Stimulated activated CD4-positive, alpha-beta T cell treated with anti-CD3 and anti-CD28 coated beads, Interleukin-1b, Interleukin-23, amount 100 ng/mL, for 48 hours (primary cell): ENCODE measurements around the gene ZNF578.
"Not testable (repeated sequence)": the region's sequence is repeated elsewhere in the genome, so short reads cannot be mapped to it uniquely, and the experiment has no call there.

Experiments
- DNase-seq: peaks from one replicate; pipeline ENCODE4 v3.0.0-alpha.2; 2020

The ZNF578 gene

GRCh38 chr19:52453324-52454094 lies at the start of gene ZNF578:
ZNF578 (plus strand) TSS chr19:52453553; CDS start chr19:52501846, 48,293 bp downstream.
- DNase-seq = peak; percentile 77

DNA sequence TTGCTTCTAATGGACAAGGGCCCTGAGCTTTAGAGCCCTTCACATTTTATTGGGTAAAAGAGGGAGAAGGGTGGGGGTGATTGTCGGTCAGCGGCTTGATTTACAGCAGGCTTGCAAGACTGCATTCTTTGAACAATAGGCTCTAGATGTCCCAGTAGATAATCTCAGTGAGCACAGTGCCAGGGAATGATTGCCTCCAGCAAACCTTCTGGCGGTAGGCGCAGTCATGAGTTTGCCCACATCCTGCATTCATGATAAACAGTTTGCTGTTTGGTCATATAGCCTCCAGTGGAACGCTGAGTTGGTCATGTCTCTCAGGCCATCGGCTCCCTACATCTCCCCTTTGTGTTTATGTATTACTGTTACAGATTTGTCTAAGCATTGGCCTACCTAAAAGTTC lies 43.1 kb upstream of the ZNF578 start:
- no peak for DNase-seq

GRCh38 chr19:52415711-52416110 lies 37.6 kb upstream of the ZNF578 start:
- no peak for DNase-seq

GRCh38 chr19:52428937-52429336 lies 24.4 kb upstream of the ZNF578 start, which contains the start of gene ZNF534:
ZNF534 (plus strand) TSS chr19:52429148; CDS start chr19:52431475, 2,327 bp downstream.
- no peak for DNase-seq

GRCh38 chr19:52442179-52442578 lies 11.2 kb upstream of the ZNF578 start:
- DNase-seq = no peak

DNA sequence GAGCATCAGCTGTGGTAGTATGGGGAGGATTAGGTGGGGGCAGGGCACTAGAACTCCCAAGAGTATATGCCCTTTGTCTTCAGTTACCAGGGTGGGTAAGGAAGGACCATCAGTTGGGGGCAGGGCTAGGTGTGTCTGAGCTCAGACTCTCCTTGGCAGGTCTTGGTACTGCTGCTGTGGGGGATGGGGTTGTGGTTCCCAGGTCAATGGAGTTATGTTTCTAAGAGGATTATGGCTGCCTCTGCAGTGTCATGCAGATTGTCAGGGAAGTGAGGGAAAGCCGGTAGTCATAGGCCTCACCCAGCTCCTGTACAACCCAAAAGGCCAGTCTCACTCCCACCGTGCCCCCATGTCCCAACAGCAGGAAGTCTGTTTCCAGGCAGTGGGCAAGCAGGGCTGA lies 8.8 kb upstream of the ZNF578 start:
- no peak for DNase-seq

DNA sequence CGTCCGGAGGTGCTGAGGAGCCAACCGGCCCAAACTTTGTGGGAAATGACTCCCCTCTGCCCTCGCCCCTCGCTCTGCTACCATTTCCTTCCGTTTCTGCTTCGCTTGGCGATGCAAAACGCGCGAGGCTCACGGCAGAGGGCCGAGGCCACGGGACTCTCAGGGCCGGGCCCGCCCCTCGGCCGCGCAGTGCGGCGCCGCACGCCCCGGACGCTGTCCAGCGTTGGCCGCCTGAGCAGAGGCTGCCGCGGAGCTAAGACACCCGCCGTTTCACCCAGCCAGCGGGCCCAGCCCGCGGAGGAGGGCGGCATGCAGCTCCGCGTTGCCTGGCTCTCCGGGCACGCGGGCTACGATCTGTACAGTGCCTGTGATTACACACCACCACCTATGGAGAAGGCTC lies 2.1 kb upstream of the ZNF578 start:
- DNase-seq = no peak

DNA sequence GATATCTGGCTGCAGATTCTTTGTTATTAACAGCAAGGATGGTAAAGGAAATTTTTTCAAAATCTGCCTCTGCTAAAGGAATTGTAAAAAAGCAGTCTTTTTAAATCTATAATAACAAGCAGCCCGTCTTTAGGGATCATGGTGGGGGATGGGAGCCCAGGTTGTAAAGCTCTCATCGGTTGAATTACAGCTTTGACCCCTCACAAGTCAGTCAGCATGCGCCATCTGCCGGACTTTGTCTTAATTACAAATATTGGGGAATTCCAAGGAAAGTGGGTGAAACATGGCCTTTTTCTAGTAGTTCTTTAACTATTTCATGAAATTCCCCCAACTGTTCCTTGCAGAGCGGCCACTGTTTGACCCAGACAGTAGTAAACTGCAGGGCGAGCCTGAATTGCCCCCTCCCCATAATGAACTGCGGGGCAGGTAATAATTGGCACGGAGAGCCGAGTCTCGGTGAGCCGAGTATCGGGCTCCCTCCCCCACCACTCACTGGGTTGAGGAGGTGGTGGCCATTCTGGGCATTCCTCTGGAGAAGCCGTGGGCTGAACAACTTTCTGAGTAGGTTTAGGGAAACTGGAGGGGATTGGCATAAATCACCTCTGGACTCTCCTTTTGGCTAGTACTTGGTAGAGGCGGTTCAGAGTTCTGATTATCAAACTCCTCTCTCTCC lies 11.6 kb downstream of the ZNF578 start:
- no peak for DNase-seq

DNA sequence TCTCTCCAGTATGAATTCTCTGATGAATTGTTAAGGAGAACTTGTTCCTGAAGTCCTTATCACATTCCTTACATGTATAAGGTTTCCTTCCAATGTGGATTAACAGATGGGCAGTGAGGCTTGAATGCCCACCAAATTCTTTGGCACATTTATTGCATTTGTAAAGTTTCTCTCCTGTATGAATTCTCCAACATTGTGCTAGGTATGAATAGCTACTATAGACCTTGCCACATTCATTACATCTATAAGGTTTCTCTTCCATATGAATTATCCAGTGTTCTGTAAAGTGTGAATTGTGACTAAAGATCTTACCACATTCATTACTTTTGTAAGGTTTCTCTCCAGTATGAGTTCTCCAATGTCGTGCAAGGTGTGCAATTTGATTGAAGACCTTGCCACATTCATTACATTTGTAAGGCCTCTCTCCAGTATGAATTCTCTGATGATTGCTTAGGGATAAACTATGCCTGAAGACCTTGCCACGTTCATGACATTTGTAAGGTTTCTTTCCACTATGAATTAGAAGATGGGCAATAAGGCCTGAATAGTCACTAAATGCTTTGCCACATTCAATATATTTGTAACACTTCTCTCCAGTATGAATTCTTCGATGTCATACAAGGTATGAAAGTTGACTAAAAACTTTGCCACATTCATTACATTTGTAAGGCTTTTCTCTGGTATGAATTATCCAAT lies 20.4 kb downstream of the ZNF578 start:
- no peak for DNase-seq

- no peak for DNase-seq
Observed at GRCh38 chr19:52474351-52475127, 21.2 kb downstream of the ZNF578 start.

DNA sequence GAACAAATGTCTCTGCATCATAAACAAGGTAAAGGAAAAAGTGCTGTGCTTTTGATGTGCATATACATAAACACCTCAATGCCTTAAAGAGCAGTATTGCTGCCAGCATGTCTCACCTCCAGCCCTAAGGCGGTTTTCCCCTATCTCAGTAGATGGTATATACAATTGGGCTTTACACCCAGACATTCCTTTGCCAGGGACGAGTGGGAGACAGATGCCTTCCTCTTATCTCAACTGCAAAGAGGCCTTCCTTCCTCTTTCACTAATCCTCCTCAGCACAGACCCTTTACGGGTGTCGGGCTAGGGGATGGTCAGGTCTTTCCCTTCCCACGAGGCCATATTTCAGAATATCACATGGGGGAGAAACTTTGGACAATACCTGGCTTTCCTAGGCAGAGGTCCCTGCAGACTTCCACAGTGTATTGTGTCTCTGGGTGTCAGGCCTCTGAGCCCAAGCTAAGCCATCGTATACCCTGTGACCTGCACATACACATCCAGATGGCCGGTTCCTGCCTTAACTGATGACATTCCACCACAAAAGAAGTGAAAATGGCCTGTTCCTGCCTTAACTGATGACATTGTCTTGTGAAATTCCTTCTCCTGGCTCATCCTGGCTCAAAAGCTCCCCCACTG lies 30.9 kb downstream of the ZNF578 start:
- DNase-seq = not testable (repeated sequence)

GRCh38 chr19:52485064-52485463 lies 31.7 kb downstream of the ZNF578 start:
- DNase-seq = not testable (repeated sequence)

- not testable (repeated sequence) for DNase-seq
Observed at GRCh38 chr19:52485561-52486240, 32.3 kb downstream of the ZNF578 start.

- DNase-seq = no peak
Observed at GRCh38 chr19:52492201-52492993, 39.0 kb downstream of the ZNF578 start.

DNA sequence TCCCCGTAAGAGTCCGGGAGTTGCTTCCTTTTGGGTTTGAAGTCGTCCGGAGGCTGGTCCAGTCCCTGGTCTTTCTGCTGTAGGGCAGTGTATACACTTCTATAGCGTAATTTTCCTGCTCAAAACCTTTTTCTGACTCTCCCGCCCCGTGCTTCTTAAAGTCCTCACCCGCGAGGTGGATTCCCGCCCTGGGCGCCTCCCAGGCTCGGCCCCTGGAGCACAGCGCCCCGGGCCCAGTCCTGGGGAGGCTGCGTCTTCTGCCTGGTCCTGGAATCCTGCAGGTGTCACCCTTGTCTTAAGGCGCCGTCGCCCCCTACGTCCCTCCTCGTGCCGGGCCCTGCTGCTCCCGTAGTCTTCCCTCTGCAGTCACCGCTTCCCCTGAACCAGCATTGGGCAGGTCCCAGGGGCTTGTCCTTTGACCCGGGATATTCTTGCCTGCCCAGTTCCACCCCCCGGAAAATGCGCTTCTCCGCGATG lies 39.7 kb downstream of the ZNF578 start:
- no peak for DNase-seq

- no peak for DNase-seq
Observed at GRCh38 chr19:52494518-52494917, 41.2 kb downstream of the ZNF578 start.

GRCh38 chr19:52498571-52498970 lies 45.2 kb downstream of the ZNF578 start:
- no peak for DNase-seq

GRCh38 chr19:52500474-52500873 lies 47.1 kb downstream of the ZNF578 start:
- DNase-seq = not testable (repeated sequence)

GRCh38 chr19:52500991-52501390 lies 47.6 kb downstream of the ZNF578 start:
- DNase-seq = not testable (repeated sequence)

DNA sequence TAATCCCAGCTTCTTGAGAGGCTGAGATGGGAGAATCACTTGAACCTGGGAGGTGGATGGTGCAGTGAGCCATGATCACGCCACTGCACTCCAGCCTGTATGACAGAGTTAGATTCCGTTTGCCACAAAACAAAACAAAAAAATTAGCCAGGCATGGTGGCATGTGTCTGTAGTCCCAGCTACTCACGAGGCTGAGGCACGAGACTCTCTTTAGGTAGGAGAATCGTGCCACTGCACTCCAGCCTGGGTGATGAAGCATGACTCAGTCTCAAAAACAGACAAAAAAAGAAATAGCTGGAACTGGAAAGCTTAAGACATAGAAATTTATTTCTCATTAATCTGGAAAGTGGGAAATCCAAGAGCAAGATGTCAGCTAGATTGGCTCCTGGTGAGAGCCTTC lies 53.9 kb downstream of the ZNF578 start:
- no peak for DNase-seq

GRCh38 chr19:52516191-52516590 lies 62.8 kb downstream of the ZNF578 start:
- no peak for DNase-seq
